GM23338 (cell line): Measurements from ENCODE around the gene PEX11A. TPM values are rescaled to one million over a fixed set of nuclear protein-coding genes. Genes with fewer than 3 reads are reported as not detected.
A peak's percentile ranks its signal among the peaks of the same experiment; 100 is the strongest.

Source experiments
- ATAC-seq: fragments of 200-7000 bp; cut with Tn5 transposase; 3 replicates; pipeline ENCODE4 v1.9.1; 2020
- DNase-seq: peaks from one replicate; pipeline ENCODE4 v3.0.0-alpha.2; 2015; ENCODE audit warnings: low spot score
- H2AFZ ChIP-seq: fragments of 200-600 bp; sonication (generic); 2 replicates; pipeline ENCODE4 v1.8.0; 2016; ENCODE audit warnings: antibody characterized with exemption, mild to moderate bottlenecking, moderate library complexity
- H3F3A ChIP-seq: fragments of 200-600 bp; sonication (generic); replicated peaks from 2 replicates; pipeline ENCODE4 v1.8.0; 2017; ENCODE audit warnings: antibody characterized with exemption, mixed run types, low read depth
- H3K27ac ChIP-seq: fragments of 200-600 bp; sonication (generic); 2 replicates; pipeline ENCODE4 v1.6.1; 2016; ENCODE audit warnings: low read depth
- H3K27me3 ChIP-seq: fragments of 200-600 bp; sonication (generic); 2 replicates; pipeline ENCODE4 v1.8.0; 2016; ENCODE audit warnings: mild to moderate bottlenecking, mixed run types, moderate library complexity; ENCODE audit not compliant: insufficient read depth
- H3K36me3 ChIP-seq: fragments of 200-600 bp; sonication (generic); 2 replicates; pipeline ENCODE4 v1.8.0; 2016; ENCODE audit warnings: mild to moderate bottlenecking; ENCODE audit not compliant: insufficient read depth
- H3K4me1 ChIP-seq: fragments of 200-600 bp; sonication (generic); 2 replicates; pipeline ENCODE4 v1.8.0; 2016; ENCODE audit warnings: mild to moderate bottlenecking, moderate library complexity; ENCODE audit not compliant: insufficient read depth
- H3K4me2 ChIP-seq: fragments of 200-600 bp; sonication (generic); 2 replicates; pipeline ENCODE4 v1.7.1; 2017; ENCODE audit warnings: mixed run types
- H3K4me3 ChIP-seq: fragments of 200-600 bp; sonication (generic); 2 replicates; pipeline ENCODE4 v1.6.1; 2016; ENCODE audit warnings: mixed run types
- H3K79me2 ChIP-seq: fragments of 200-600 bp; sonication (generic); replicated peaks from 2 replicates; pipeline ENCODE4 v1.8.0; 2017; ENCODE audit warnings: mild to moderate bottlenecking; ENCODE audit not compliant: insufficient read depth
- H3K9me2 ChIP-seq: fragments of 200-600 bp; sonication (generic); 2 replicates; pipeline ENCODE4 v1.8.0; 2017; ENCODE audit not compliant: insufficient read depth
- H4K20me1 ChIP-seq: fragments of 200-600 bp; sonication (generic); replicated peaks from 2 replicates; pipeline ENCODE4 v1.8.0; 2017; ENCODE audit warnings: mild to moderate bottlenecking; ENCODE audit not compliant: insufficient read depth
- H3K27ac Mint-ChIP-seq: 2 replicates; pipeline ENCODE4 v1.8.0; 2020; ENCODE audit warnings: inconsistent platforms, mild to moderate bottlenecking, moderate library complexity, mixed read lengths
- H3K27me3 Mint-ChIP-seq: 3 replicates; pipeline ENCODE4 v1.8.0; 2022; ENCODE audit warnings: low read depth, mild to moderate bottlenecking, moderate library complexity, mixed read lengths, inconsistent platforms; ENCODE audit not compliant: insufficient read depth, poor library complexity
- H3K36me3 Mint-ChIP-seq: 3 replicates; pipeline ENCODE4 v1.8.0; 2021; ENCODE audit warnings: low read depth, mild to moderate bottlenecking, inconsistent platforms, moderate library complexity, mixed read lengths
- H3K4me1 Mint-ChIP-seq: 3 replicates; pipeline ENCODE4 v1.8.0; 2020; ENCODE audit warnings: mild to moderate bottlenecking, inconsistent platforms, mixed read lengths
- H3K4me3 Mint-ChIP-seq: 3 replicates; pipeline ENCODE4 v1.8.0; 2021; ENCODE audit warnings: moderate library complexity, mild to moderate bottlenecking, inconsistent platforms, mixed read lengths
- H3K9me3 Mint-ChIP-seq: 3 replicates; pipeline ENCODE4 v1.8.0; 2020; ENCODE audit warnings: moderate library complexity, mild to moderate bottlenecking, inconsistent platforms, mixed read lengths
- CREB1 ChIP-seq: fragments of 250-450 bp; sonication (Bioruptor Pico); IDR thresholded peaks from 2 replicates; pipeline ENCODE4 v1.5.0; 2020; ENCODE audit warnings: low read depth, mild to moderate bottlenecking, moderate library complexity
- EZH2 ChIP-seq: fragments of 200-600 bp; sonication (generic); IDR thresholded peaks from one replicate; pipeline ENCODE4 v1.8.0; 2017; ENCODE audit warnings: antibody characterized with exemption, mild to moderate bottlenecking, low read depth; ENCODE audit not compliant: unreplicated experiment
- NANOG ChIP-seq: IDR thresholded peaks from 2 replicates; pipeline ENCODE4 v1.6.1; 2016; ENCODE audit warnings: antibody characterized with exemption, borderline replicate concordance
- POLR2AphosphoS5 ChIP-seq: IDR thresholded peaks from 2 replicates; pipeline ENCODE4 v1.6.1; 2016; ENCODE audit warnings: antibody characterized with exemption, low read depth
- long read RNA-seq: library from polyadenylated mRNA; unstranded; transcript quantifications from one replicate; pipeline ENCODE4 v2.0.0, GENCODE V29; 2020; ENCODE audit not compliant: unreplicated experiment
- polyA plus RNA-seq: library from polyadenylated mRNA; unstranded; fragments of >200 nt; fragmentation: Nextera tagmentation; extraction: Ambion mirVana; gene quantifications from 2 replicates; pipeline ENCODE4 v1.2.1, GENCODE V29; 2016
- total RNA-seq: library from RNA; depleted of rRNA; stranded (reverse); fragments of >200 nt; shearing (Covaris generic); gene quantifications from 2 replicates; pipeline ENCODE4 v1.2.3, GENCODE V29; 2014; rRNA removed
- TF ChIP-seq, protein P1 (sequence below), 2 experiments: fragments of 200-600 bp in 1 of 2; sonication (generic) in 1 of 2; conservative IDR thresholded peaks; 2 replicates each; pipeline versions ENCODE4 v1.5.1 to v1.6.1; 2016 to 2017; ENCODE audit warnings: antibody characterized with exemption in 2 of 2, low read depth in 2 of 2, mild to moderate bottlenecking in 2 of 2, moderate library complexity in 1 of 2

PEX11A gene, protein sequence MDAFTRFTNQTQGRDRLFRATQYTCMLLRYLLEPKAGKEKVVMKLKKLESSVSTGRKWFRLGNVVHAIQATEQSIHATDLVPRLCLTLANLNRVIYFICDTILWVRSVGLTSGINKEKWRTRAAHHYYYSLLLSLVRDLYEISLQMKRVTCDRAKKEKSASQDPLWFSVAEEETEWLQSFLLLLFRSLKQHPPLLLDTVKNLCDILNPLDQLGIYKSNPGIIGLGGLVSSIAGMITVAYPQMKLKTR
- total RNA-seq (4.5 and 4.8 TPM in 2 replicates), polyA plus RNA-seq (2.1 and 3.9 TPM in 2 replicates)
- long read RNA-seq, partial matches to known transcripts: 0 of 3 reads
- long read RNA-seq, other reads (novel, unspliced or antisense): 2 of 3 reads

- Histone ChIP-seq H3K79me2 (no peaks in the 10 kb centered on the region), H3K4me2 (peak within 1 kb of the TSS; percentile 78), H3K27ac (no peak within 1 kb of the TSS), H4K20me1 (no peaks in the 10 kb centered on the region; the same call in 1 of the 2 replicates), H3F3A (no peaks in the 10 kb centered on the region), H3K4me3 (peak within 1 kb of the TSS; percentile 94), H3K4me1 (no peaks in the 10 kb centered on the region), H3K36me3 (no peaks in the 10 kb centered on the region), H3K9me2 (no peaks in the 10 kb centered on the region; the same call in 1 of the 2 replicates), H2AFZ (peak within 1 kb of the TSS; percentile 99), H3K27me3 (no peaks in the 10 kb centered on the region)
- TF ChIP-seq POLR2AphosphoS5 (peak; percentile 52), NANOG (no peak), EZH2 (peak; percentile 51)
- DNase-seq (peak; percentile 93), ATAC-seq (peak; percentile 98)
- peaks cover 10% of the 10 kb centered on the region for H3K27me3 Mint-ChIP-seq
- H3K9me3 Mint-ChIP-seq: no peaks in the 10 kb centered on the region
- H3K4me1 Mint-ChIP-seq: peaks cover 3% of the 10 kb centered on the region; the same call in 2 of the 3 replicates
- no peaks in the 10 kb centered on the region for H3K36me3 Mint-ChIP-seq
- peak within 1 kb of the TSS; percentile 90 for H3K4me3 Mint-ChIP-seq
- H3K27ac Mint-ChIP-seq: no peak within 1 kb of the TSS
These were observed at the start of gene PEX11A, which contains the start of gene WDR93 for GRCh38 chr15:89690276-89691218. Gene PEX11A, minus strand, starts transcription at chr15:89690754. Its CDS starts 122 bp downstream, at chr15:89690632. Gene WDR93, plus strand, starts transcription at chr15:89690811. Its CDS starts 10,936 bp downstream, at chr15:89701747.

GRCh38 chr15:89740137-89740536, 49.6 kb upstream of the PEX11A start:
- H4K20me1 ChIP-seq: 0 out of 2 replicates have a peak, but pooled peaks cover 5% of the 10 kb centered on the region
- H3K4me2 ChIP-seq: no peak overlapping the region
- peak; percentile 97 for ATAC-seq
- H3K9me2 ChIP-seq: no peaks in the 10 kb centered on the region
- peak; percentile 90 for DNase-seq
- H3K27me3 ChIP-seq: 0 out of 2 replicates have a peak, but pooled peaks cover under 1% of the 10 kb centered on the region
- Mint-ChIP-seq H3K9me3 (no peaks in the 10 kb centered on the region), H3K27ac (no peak overlapping the region), H3K27me3 (peaks cover 24% of the 10 kb centered on the region), H3K4me1 (no peaks in the 10 kb centered on the region), H3K4me3 (no peak overlapping the region), H3K36me3 (no peaks in the 10 kb centered on the region)
- H2AFZ ChIP-seq: no peak overlapping the region
- no peaks in the 10 kb centered on the region for H3K79me2 ChIP-seq
- H3K27ac ChIP-seq: no peak overlapping the region
- TF ChIP-seq, protein P1, sequence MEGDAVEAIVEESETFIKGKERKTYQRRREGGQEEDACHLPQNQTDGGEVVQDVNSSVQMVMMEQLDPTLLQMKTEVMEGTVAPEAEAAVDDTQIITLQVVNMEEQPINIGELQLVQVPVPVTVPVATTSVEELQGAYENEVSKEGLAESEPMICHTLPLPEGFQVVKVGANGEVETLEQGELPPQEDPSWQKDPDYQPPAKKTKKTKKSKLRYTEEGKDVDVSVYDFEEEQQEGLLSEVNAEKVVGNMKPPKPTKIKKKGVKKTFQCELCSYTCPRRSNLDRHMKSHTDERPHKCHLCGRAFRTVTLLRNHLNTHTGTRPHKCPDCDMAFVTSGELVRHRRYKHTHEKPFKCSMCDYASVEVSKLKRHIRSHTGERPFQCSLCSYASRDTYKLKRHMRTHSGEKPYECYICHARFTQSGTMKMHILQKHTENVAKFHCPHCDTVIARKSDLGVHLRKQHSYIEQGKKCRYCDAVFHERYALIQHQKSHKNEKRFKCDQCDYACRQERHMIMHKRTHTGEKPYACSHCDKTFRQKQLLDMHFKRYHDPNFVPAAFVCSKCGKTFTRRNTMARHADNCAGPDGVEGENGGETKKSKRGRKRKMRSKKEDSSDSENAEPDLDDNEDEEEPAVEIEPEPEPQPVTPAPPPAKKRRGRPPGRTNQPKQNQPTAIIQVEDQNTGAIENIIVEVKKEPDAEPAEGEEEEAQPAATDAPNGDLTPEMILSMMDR (conservative IDR thresholded peaks at IDR 0.05; ENCODE audit: low read depth in 2 of 2): peak; percentile 86 to 97
- no peak for TF ChIP-seq CREB1 (CRISPR knock-in tag)
- H3K4me1 ChIP-seq: no peaks in the 10 kb centered on the region
- H3K36me3 ChIP-seq: no peaks in the 10 kb centered on the region
- H3K4me3 ChIP-seq: no peak overlapping the region
- no peaks in the 10 kb centered on the region for H3F3A ChIP-seq
